Measurements from ENCODE around the gene FAM9C. TPM values are rescaled to one million over a fixed set of nuclear protein-coding genes. Genes with fewer than 3 reads are reported as not detected.

FAM9C gene
- total and polyA plus RNA-seq, 2 of the 4 experiments (the other 2 are of a cell fraction), result not detected

DNA sequence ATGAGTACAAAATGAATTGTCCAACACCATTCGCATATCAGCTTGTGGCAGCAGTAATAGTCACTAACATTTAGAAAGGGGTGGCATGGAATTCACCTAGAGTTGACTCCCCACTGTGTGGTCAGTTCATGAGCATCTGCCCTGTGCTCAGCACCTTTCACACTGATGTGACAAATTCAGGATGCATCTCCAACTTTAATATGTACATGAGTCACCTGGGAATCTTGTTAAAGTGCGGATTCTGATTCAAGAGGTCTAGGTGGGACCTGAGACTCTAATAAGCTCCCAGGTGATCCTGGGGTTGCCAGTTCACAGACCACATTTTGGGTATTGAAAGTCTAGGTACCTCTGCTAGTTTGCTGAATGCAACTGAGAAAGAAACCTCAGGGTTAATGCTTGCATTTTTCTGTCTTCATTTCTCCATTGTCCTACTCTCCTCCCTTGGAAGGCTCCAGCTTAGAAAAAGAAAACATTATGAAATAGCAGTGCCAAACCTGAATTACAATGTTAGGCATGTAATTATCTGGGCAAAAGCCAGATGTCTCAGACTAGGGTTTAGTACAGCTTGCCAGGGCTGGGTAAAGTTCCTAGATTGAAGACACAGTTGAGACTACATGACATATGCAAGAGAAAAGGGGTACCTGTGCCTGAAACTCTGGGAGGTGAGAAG, 36.8 kb downstream of the FAM9C start:
- no peak overlapping the region for H2BK5ac ChIP-seq (ENCODE audit: low read depth, low read length, poor library complexity, severe bottlenecking)
- H3K27ac ChIP-seq (ENCODE audit: insufficient read depth, low read length), result peak overlapping the region; percentile 26; the same call in 1 of the 2 replicates
- H3K56ac ChIP-seq (ENCODE audit: extremely low read depth, insufficient read depth, low read length), result no peak overlapping the region
- no peaks in the 10 kb centered on the region for H3K79me1 ChIP-seq (ENCODE audit: low read depth in 1 of 2, low read length in 2 of 2)
- H3K4me1 ChIP-seq (ENCODE audit: control insufficient read depth, insufficient read depth, low read length), result peaks cover 7% of the 10 kb centered on the region
- dilution Hi-C loops (cut with HindIII; ENCODE audit: low sequenced_read_pairs, unreplicated experiment) (no loop called here), in situ Hi-C loops (cut with MboI; ENCODE audit: low sequenced_read_pairs) (no loop called here), intact Hi-C loops (cut with micrococcal nuclease) (no loop called here)
- peaks cover 3% of the 10 kb centered on the region; the same call in 1 of the 2 replicates for H3K9me1 ChIP-seq (ENCODE audit: insufficient read depth, low read length)
- H2AK5ac ChIP-seq (ENCODE audit: low read depth, low read length), result no peak overlapping the region
- peak overlapping the region; percentile 32 for H3K4me2 ChIP-seq (ENCODE audit: low read depth, low read length)
- H2BK15ac ChIP-seq (ENCODE audit: low read depth, low read length), result no peak overlapping the region; the same call in 2 of the 3 replicates
- H3K18ac ChIP-seq (ENCODE audit: low read depth, low read length), result peak overlapping the region; percentile 5; the same call in 1 of the 2 replicates
- no peaks in the 10 kb centered on the region for H3K9me3 ChIP-seq (ENCODE audit: control insufficient read depth, insufficient read depth, low read length)
- peak overlapping the region; percentile 72 for H2BK20ac ChIP-seq (ENCODE audit: low read depth, low read length)
- no peaks in the 10 kb centered on the region for H3K36me3 ChIP-seq (ENCODE audit: control insufficient read depth, insufficient read depth, low read length)
- DNase-seq, result peak; percentile 33
- no peak overlapping the region for H3K14ac ChIP-seq (replicated peaks; ENCODE audit: low read depth, low read length)
- H3K27me3 ChIP-seq (ENCODE audit: control insufficient read depth, insufficient read depth, low read length), result no peaks in the 10 kb centered on the region
- WGBS, 2 experiments (ENCODE audit: extremely low coverage in 2 of 2, insufficient read length in 1 of 2), result no CpG with 5 or more reads among the region's 2 CpGs
- POLR2A ChIA-PET (ENCODE audit: unreplicated experiment), result no interaction called here
- no peak overlapping the region for H2AK9ac ChIP-seq (replicated peaks; ENCODE audit: low read depth, low read length, poor library complexity)
- peak overlapping the region; percentile 30; the same call in 1 of the 2 replicates for H4K91ac ChIP-seq (ENCODE audit: insufficient read depth, low read depth, low read length)
- ATAC-seq (ENCODE audit: low read depth), result peak; percentile 15; the same call in 1 of the 2 replicates
- peak overlapping the region; percentile 46; the same call in 1 of the 2 replicates for H3K4ac ChIP-seq (ENCODE audit: low read depth, low read length)
- no peak overlapping the region for H3K9ac ChIP-seq (ENCODE audit: low read depth, low read length)
- H3K23ac ChIP-seq (ENCODE audit: low read depth, low read length), result no peak overlapping the region
- H4K20me1 ChIP-seq (ENCODE audit: insufficient read depth, low read length), result no peaks in the 10 kb centered on the region
- no peak overlapping the region; the same call in 1 of the 2 replicates for H4K5ac ChIP-seq (ENCODE audit: low read depth, low read length)
- H4K8ac ChIP-seq (ENCODE audit: low read depth in 2 of 2, low read length in 2 of 2), result peak overlapping the region in 1 of 2 experiments; percentile 47; a peak in 1 of 4 replicates
- H2BK120ac ChIP-seq (ENCODE audit: low read depth, low read length), result peak overlapping the region; percentile 41; the same call in 1 of the 2 replicates
- BruUV-seq (replicated peaks), result no TSS peak
- H3K4me3 ChIP-seq (ENCODE audit: insufficient read depth, low read depth, low read length), result no peak overlapping the region
- peak overlapping the region; percentile 16 for H2AFZ ChIP-seq (replicated peaks; ENCODE audit: low read length, poor library complexity)
- CTCF ChIA-PET, result no interaction called here
- no peak for TF ChIP-seq RFX5 (IDR thresholded peaks at IDR 0.05; ENCODE audit: low read depth, low read length)
- TF ChIP-seq FOS (IDR thresholded peaks at IDR 0.05; ENCODE audit: low read depth, low read length), result no peak
- TF ChIP-seq, protein P1, sequence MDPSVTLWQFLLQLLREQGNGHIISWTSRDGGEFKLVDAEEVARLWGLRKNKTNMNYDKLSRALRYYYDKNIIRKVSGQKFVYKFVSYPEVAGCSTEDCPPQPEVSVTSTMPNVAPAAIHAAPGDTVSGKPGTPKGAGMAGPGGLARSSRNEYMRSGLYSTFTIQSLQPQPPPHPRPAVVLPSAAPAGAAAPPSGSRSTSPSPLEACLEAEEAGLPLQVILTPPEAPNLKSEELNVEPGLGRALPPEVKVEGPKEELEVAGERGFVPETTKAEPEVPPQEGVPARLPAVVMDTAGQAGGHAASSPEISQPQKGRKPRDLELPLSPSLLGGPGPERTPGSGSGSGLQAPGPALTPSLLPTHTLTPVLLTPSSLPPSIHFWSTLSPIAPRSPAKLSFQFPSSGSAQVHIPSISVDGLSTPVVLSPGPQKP (IDR thresholded peaks at IDR 0.05; ENCODE audit: borderline replicate concordance, low read depth, low read length), result no peak
- TF ChIP-seq POLR2A (IDR thresholded peaks at IDR 0.05; ENCODE audit: low read depth, low read length), result no peak
- TF ChIP-seq, protein P2, sequence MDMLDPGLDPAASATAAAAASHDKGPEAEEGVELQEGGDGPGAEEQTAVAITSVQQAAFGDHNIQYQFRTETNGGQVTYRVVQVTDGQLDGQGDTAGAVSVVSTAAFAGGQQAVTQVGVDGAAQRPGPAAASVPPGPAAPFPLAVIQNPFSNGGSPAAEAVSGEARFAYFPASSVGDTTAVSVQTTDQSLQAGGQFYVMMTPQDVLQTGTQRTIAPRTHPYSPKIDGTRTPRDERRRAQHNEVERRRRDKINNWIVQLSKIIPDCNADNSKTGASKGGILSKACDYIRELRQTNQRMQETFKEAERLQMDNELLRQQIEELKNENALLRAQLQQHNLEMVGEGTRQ (IDR thresholded peaks at IDR 0.05; ENCODE audit: low read depth, low read length), result no peak
- no peak for TF ChIP-seq BHLHE40 (IDR thresholded peaks at IDR 0.05; ENCODE audit: low read depth, low read length)
- no peak for TF ChIP-seq MXI1 (IDR thresholded peaks at IDR 0.05; ENCODE audit: borderline replicate concordance, low read depth, low read length)
- no peak for TF ChIP-seq RAD21 (IDR thresholded peaks at IDR 0.05; ENCODE audit: low read length)
- no peak for TF ChIP-seq MAZ (IDR thresholded peaks at IDR 0.05; ENCODE audit: borderline replicate concordance, low read depth, low read length)
- TF ChIP-seq, protein P3, sequence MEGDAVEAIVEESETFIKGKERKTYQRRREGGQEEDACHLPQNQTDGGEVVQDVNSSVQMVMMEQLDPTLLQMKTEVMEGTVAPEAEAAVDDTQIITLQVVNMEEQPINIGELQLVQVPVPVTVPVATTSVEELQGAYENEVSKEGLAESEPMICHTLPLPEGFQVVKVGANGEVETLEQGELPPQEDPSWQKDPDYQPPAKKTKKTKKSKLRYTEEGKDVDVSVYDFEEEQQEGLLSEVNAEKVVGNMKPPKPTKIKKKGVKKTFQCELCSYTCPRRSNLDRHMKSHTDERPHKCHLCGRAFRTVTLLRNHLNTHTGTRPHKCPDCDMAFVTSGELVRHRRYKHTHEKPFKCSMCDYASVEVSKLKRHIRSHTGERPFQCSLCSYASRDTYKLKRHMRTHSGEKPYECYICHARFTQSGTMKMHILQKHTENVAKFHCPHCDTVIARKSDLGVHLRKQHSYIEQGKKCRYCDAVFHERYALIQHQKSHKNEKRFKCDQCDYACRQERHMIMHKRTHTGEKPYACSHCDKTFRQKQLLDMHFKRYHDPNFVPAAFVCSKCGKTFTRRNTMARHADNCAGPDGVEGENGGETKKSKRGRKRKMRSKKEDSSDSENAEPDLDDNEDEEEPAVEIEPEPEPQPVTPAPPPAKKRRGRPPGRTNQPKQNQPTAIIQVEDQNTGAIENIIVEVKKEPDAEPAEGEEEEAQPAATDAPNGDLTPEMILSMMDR (conservative IDR thresholded peaks at IDR 0.05; ENCODE audit: low read depth, low read length), result no peak
- no peak for TF ChIP-seq RCOR1 (IDR thresholded peaks at IDR 0.05; ENCODE audit: insufficient replicate concordance, low read length)
- TF ChIP-seq NFE2L2 (IDR thresholded peaks at IDR 0.05; ENCODE audit: low read depth, low read length), result no peak
- no peak for TF ChIP-seq CHD1 (IDR thresholded peaks at IDR 0.05; ENCODE audit: low read depth, low read length)
- TF ChIP-seq MAFK (IDR thresholded peaks at IDR 0.05; ENCODE audit: low read depth, low read length), result no peak
- TF ChIP-seq CEBPB (IDR thresholded peaks at IDR 0.05; ENCODE audit: low read depth, low read length), result no peak
